Endothelial cell of hepatic sinusoid (primary cell): Measurements from ENCODE around the gene GPR15LG.

Experiments
- in situ Hi-C: cut with HindIII; loops from 2 replicates; pipeline ENCODE4 v1.10.0; 2017; ENCODE audit warnings: low sequenced_read_pairs

The GPR15LG gene

DNA sequence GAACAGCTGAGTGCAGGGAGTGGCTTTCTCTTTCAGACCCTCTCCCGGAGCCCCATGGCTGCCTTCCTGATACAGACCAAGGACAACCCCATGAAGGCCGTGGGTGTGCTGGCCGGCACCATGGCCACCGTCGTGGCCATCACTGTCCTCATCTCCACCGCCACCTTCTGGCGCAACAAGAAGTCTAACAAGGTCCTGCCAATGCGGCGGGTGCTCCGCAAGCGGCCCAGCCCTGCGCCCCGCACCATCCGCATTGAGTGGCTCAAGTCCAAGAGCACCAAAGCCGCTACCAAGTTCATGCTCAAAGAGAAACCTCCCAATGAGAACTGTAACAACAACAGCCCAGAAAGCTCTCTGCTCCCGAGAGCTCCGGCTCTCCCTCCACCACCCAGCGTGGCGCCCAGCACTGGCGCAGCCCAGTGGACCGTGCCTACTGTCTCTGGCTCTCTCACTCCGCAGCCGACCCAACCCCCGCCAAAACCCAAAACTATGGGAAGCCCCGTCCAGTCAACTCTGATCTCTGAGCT is 40.5 kb downstream of the GPR15LG start:
- in situ Hi-C loops, result no loop called here

DNA sequence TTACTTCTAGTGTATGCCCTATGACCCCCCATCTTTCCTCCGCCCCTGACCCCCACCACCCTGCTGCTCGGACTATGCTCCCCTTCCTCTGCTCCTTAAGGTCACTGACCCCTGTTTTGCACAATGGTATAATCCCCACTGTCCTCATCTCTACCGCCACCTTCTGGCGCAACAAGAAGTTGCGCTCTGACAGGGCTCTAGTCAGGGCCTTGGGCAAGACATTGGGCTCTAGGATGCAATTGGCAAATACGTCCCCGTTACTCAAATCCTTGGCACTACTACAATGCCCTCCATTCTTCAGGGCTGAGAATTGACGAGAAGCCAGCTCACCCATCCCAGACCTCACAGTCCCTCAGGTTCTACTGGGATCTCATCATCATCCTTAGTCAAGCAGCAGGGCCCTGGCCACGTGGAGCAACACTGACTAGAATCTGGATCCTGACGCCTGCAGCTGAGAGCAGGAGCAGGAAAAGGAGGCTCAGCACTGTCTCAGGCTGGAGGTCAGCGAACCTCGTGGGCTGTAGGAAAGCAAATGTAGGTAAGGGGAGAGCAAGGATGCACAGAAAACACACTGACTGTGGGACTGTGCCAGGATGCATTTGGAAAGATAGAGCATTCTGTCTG is 41.1 kb downstream of the GPR15LG start:
- in situ Hi-C loops, result loop anchor here (5.0 kb wide), 1 partner anchor 67 kb away; no protein-coding TSS in a partner anchor

DNA sequence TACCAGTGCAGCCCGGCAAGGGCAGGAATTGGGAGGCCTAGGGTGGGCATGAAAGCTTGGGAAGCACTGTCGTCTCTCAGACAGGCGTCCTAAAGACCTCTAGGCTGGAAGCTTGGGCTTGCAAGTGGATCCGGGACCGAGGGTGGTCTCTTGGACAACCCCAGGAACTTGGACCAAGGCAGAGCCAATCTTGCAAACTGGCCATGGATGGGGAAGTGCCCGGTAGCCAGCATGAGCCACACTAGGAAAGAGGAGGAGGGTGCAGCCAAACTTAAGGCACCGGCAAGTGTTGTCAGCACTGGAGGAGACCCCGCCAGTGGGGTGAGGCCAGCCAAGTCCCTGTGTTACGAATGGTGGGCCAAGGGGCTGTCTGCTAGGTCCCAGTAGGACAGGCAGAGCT is 43.2 kb downstream of the GPR15LG start:
- in situ Hi-C loops, result loop anchor here (5.0 kb wide), 1 partner anchor 70 kb away; no protein-coding TSS in a partner anchor

DNA sequence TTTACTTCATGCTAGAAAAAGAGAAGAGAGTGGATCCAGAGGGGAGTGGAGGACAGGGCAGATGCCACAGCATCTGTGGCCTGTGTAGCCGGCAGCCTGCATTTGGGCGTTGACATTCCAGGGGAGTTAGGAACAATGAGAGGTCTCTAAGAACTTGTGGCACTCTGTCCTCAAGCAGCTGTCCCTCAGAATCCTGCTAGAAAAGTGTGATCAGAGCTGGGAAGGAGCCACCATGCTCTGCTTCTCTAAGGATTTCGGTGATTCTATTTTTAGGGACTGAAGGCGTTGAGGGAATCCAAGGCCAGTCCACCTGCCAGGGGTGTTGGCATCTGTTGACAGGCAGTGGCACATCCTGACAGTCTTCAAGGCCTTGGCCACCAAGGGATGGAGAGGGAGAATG is 44.1 kb downstream of the GPR15LG start:
- in situ Hi-C loops, result loop anchor here (5.0 kb wide), 1 partner anchor 70 kb away; no protein-coding TSS in a partner anchor

DNA sequence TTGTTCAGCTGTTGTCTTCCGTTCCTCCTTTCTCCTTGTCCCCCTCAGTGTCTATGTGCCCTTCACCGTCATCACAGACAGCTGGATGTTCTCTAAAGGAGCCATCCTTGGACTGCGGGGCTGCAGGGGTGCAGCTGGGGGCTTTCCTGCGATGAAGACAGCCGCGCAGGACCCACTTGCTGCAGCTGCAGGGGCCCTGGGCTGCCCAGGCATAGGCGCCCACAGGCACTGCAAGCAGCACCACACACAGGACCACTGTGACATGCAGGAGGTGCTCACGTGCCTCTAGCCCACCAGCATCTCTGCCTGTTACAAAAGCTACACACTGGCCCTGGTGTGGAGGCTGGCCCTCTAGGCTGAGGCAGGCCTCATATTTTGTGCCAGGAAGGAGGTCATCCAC is 48.3 kb downstream of the GPR15LG start:
- in situ Hi-C loops, result no loop called here

DNA sequence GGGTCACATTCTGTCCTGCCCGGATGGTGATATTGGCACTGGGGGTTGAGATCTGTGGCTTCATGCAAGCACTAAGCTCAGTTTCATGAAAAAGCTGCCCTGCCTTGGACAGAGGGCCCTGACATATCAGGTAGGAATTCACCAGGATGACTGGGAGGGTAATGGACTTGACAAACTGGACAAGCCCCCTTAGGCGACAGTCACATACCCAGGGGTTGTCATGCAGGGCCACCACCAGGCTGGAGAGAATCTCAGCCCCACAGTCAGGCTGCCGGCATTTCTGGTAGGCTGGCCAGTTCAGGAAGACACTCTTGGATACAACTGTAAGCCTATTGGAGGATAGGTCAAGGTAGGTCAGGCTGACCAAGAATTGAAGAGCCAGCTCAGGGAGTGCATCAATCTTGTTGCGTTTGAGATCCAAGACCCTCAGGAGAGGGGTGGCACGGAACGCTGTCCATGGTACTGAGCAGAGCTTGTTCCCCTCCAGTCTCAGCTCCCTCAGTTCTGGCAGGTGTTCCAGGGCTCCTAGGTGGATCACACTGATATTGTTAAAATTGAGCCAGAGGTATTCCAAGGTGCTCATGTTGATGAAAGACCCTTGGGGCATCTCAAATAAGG is 50.9 kb downstream of the GPR15LG start:
- in situ Hi-C loops, result no loop called here

DNA sequence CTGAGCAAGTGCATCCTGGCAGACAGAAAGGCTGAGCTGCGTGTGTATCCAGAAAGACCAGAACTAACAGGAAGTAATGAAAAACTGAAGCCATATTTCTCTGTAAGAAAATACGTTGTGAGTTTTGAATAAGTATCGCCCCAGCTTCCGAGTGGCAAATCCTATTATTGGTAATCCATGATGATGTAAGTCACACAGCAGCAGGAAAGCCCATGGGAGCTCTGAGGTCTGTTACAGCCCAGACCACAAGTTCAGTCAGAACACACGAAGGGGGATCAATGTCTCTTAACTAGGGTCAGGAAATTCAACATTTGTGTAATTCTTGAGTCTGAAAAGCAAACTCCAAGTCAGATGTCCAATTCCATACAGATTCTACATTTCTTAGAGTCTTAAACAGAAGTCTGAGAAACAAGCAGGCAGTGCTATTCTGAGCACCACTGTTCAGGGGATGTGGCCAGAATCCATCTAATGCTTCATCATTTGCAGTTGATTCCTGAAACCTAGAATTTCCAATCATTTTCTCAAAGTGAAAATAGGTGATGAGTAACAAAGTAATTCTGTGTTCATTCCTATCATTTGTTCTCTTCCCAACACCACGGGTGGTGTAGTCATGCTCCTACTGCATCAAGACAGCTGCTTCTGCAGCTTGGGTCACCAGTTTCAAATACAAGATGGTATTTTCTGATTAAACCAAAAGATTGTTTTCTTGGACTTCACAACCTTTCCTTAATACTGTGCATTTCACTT is 52.0 kb downstream of the GPR15LG start, which contains the start of gene LRIT2:
LRIT2 (minus strand) TSS at position 118 of the 747 bp plus-strand sequence; CDS start at position 94, 24 bp downstream.
- in situ Hi-C loops, result no loop called here

DNA sequence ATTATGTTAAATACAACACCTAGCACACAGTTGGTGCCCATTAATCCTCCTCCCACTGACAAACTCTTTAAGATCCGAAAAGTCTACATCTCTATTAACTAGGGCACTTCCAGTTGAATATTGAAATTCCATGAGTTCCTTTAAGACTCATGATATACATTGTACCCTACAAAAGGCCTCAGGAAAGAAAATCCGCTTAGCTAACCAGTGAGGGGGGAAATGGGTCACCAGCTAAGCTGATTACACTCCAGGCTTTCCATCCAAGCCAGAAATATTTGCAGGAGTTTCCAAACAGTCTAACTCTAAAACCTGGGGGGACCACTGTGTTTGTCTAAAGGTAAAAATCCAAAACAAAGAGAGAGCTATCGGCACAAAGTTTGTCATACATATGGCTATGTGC is 53.0 kb downstream of the GPR15LG start:
- in situ Hi-C loops, result no loop called here

DNA sequence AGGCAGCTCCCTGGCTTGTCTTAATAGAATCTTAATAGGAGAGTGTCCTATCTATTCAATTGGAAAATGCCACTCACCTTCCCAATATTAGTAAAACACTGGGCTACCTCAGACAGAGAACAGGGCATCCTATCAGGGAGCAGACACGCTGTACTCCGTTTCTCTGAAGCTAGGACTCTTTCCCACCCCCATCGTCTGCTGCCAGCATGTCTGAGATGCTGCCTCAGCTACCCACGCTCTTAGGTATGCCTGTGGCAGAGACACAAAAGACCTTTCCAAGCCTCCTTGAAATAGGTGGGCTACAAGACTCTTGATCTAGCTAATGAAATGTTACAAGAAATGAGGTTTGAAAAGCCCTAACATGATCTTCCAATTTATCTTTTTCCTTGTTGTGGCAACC is 54.2 kb downstream of the GPR15LG start:
- in situ Hi-C loops, result no loop called here

DNA sequence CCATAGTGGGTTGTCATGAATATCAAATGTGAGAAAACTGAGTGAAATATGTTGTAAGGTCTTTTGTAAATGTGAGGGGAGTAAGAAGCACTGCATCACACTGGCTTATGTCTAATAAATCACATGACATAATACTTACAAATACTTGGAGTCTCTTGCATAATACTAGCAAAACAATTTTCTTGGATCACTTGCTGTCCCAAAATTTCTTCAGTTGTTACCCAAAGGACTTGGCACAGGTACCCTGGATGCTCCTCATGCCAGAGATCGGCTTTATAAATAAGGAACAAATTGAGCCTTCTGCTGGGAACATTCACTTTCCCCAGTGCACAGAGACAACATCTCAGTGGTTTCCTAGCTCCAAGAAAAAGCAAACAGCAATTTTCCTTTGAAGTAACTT is 56.8 kb downstream of the GPR15LG start:
- in situ Hi-C loops, result no loop called here

DNA sequence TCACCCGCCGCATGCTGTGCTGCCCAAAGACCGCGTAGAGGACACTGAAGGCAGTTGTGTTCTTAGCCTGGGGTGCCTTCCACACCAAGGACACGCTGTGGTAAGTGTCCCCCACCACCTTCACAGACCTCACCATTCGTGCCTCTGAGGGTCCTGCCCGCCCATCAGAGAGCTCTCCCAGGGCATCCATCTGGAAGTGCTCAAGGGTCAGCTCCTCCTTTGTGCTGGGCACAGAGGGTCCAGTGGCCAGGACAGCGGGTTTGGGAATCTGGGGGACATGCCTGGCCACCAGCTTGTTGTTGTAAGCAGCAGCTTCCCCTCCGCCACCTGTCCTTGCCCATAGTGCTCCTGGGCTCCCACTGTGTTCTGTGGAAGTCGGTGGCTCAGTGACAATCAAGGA is 58.8 kb downstream of the GPR15LG start:
- in situ Hi-C loops, result no loop called here

DNA sequence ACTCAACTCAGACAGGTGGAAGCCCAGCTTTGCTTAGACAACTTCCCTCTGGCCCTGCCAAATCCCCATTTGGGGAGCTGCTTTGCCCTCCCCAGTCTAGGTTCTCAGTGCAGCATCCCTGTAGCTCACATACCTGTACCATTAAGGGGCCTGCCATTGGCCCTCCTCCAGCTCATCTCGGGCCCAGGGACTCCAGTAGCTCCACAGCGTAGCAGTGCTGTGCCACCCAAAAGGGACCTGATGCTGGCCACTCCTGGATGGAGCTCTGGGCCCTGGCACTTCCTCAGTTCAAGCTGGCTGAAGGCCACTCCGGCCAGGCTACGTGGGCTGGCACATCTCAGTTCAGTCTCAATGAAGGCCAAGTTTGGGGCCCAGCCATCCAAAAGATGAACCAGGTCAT is 60.3 kb downstream of the GPR15LG start:
- in situ Hi-C loops, result no loop called here

DNA sequence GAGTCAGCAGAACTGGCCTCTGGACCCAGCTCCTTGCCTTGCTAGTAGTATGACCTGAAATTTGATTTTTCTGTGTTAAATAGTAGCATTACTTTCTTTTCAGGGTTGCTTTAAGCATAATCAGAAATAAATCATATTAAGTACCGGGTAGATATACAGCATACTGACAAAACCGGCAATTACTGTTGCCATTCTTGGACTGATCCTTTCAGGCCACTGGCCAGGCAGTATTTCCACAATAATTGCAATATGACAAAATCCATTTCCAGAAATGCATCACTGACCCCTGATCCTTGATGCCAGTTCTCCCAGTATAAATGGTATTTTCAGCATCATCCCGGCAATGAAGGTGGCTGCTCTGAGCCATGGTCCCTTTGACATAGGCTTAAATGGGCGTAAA is 60.9 kb downstream of the GPR15LG start:
- in situ Hi-C loops, result no loop called here
